ENCODE data around the gene GLIS1. TPM values are rescaled to one million over a fixed set of nuclear protein-coding genes. Genes with fewer than 3 reads are reported as not detected.

The GLIS1 gene
- total and polyA plus RNA-seq, 2 donors (not counting 3 experiments of a cell fraction or from before 2014, with no cell fraction given): not detected

DNA sequence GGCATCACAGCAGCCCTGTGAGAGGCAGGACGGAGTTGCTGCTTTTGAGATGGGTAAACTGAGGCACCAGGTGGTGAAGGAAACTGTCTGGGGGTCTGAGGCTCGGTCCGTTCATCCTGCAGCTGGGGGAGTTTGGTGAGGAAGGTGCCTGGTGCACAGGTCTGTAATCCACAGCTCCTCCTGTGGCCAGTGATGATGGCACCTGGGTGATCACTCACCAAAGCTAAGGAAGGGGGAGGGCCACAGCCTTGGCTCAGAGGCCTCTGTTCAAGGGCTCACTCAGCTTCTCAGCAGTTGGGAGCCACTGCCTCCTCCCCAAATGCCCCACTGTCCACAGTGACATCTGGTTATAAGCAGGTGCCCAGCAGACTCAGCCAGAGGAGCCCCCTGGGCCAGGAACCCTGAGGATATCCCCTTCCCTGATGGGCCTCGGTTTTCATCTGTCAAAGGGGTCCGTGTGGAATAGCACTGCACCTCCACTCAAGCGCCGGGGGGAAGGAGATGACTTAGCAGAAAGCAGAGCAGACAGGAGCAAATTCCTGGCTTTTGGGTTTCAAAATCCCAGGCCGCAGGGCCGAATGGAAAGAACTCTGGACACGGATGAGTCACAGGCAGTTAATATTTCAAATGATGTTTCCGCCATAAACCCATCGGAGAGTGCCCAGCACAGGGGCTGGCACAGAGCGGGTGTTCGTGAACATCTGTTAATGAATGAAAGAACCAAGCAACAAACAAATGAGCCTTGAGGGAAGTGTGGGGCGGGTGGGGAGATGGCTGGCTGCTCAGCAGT lies 197.0 kb downstream of the GLIS1 start:
- H4K20me1 ChIP-seq (replicated peaks; ENCODE audit: control insufficient read depth, extremely low read depth, insufficient read depth, low read length): no peaks in the 10 kb centered on the region
- FAIRE-seq (no peak), DNase-seq (ENCODE audit: low read depth, low spot score) (no peak)
- no TSS peak for BruUV-seq (replicated peaks)
- H3K27me3 ChIP-seq (ENCODE audit: control insufficient read depth in 2 of 2, insufficient read depth in 2 of 2, low read length in 2 of 2): no peaks in the 10 kb centered on the region
- POLR2A ChIA-PET: no interaction called here
- intact Hi-C loops (cut with micrococcal nuclease): no loop called here
- H2AFZ ChIP-seq (ENCODE audit: low read depth, low read length): no peak overlapping the region
- dilution Hi-C loops (cut with MboI; ENCODE audit: extremely low pct_ligation_motif_present, low sequenced_read_pairs): no loop called here
- H3K9me3 ChIP-seq (replicated peaks; ENCODE audit: control insufficient read depth, insufficient read depth, low read length): no peaks in the 10 kb centered on the region
- H3K9ac ChIP-seq (replicated peaks; ENCODE audit: extremely low read depth, insufficient read depth, low read length): no peak overlapping the region
- CTCF ChIA-PET: no interaction called here
- TF ChIP-seq JUN (IDR thresholded peaks at IDR 0.05; ENCODE audit: borderline replicate concordance, insufficient read depth, insufficient read length, low read depth): no peak
- peak in 1 of 2 donors; percentile 10 for TF ChIP-seq CTCF (IDR thresholded peaks at IDR 0.05; ENCODE audit: extremely low read depth in 1 of 2, insufficient read depth in 1 of 2, low read depth in 1 of 2, low read length in 2 of 2)
- TF ChIP-seq FOS (IDR thresholded peaks at IDR 0.05; ENCODE audit: borderline replicate concordance, insufficient read depth, low read length): no peak
- H3K79me2 ChIP-seq (ENCODE audit: control insufficient read depth, insufficient read depth, low read length): no peaks in the 10 kb centered on the region
- H3K9me1 ChIP-seq (replicated peaks; ENCODE audit: control insufficient read depth, extremely low read depth, insufficient read depth, low read length): no peaks in the 10 kb centered on the region
- no peaks in the 10 kb centered on the region for H3K36me3 ChIP-seq (ENCODE audit: control insufficient read depth in 2 of 2, extremely low read depth in 1 of 2, insufficient read depth in 2 of 2, low read length in 2 of 2)
- H3K27ac ChIP-seq (ENCODE audit: insufficient read depth, low read depth, low read length): no peak overlapping the region
- H3K4me2 ChIP-seq (ENCODE audit: insufficient read depth, low read length): no peak overlapping the region
- no peaks in the 10 kb centered on the region for H3K4me1 ChIP-seq (ENCODE audit: control insufficient read depth, extremely low read depth, insufficient read depth, low read length)
- H3K4me3 ChIP-seq (replicated peaks in 1 of 3; ENCODE audit: insufficient read depth in 1 of 3, low read depth in 1 of 3, low read length in 3 of 3): no peak overlapping the region

GRCh38 chr1:53541263-53541625 lies 197.7 kb downstream of the GLIS1 start:
- CTCF ChIA-PET: no interaction called here
- FAIRE-seq (no peak), DNase-seq (ENCODE audit: low read depth, low spot score) (no peak)
- no peak overlapping the region for H3K4me2 ChIP-seq (ENCODE audit: insufficient read depth, low read length)
- TF ChIP-seq EZH2 (IDR thresholded peaks at IDR 0.05; ENCODE audit: borderline replicate concordance, low read depth, low read length, severe bottlenecking) (no peak), POLR2AphosphoS5 (IDR thresholded peaks at IDR 0.05; ENCODE audit: insufficient read depth, low read depth, low read length) (no peak), JUN (IDR thresholded peaks at IDR 0.05; ENCODE audit: borderline replicate concordance, insufficient read depth, insufficient read length, low read depth) (no peak), POLR2A (IDR thresholded peaks at IDR 0.05; ENCODE audit: low read depth, low read length) (no peak), FOS (IDR thresholded peaks at IDR 0.05; ENCODE audit: borderline replicate concordance, insufficient read depth, low read length) (no peak), CTCF (IDR thresholded peaks at IDR 0.05; ENCODE audit: extremely low read depth in 1 of 2, insufficient read depth in 1 of 2, low read depth in 1 of 2, low read length in 2 of 2) (no peak), GATA2 (IDR thresholded peaks at IDR 0.05; ENCODE audit: insufficient read depth, insufficient read length, low read depth, low read length) (no peak), MAX (IDR thresholded peaks at IDR 0.05; ENCODE audit: insufficient read depth, insufficient read length) (no peak), MYC (IDR thresholded peaks at IDR 0.05; ENCODE audit: low read depth, low read length) (no peak)
- no peaks in the 10 kb centered on the region for H4K20me1 ChIP-seq (replicated peaks; ENCODE audit: control insufficient read depth, extremely low read depth, insufficient read depth, low read length)
- no peaks in the 10 kb centered on the region for H3K4me1 ChIP-seq (ENCODE audit: control insufficient read depth, extremely low read depth, insufficient read depth, low read length)
- POLR2A ChIA-PET: no interaction called here
- H3K79me2 ChIP-seq (ENCODE audit: control insufficient read depth, insufficient read depth, low read length): no peaks in the 10 kb centered on the region
- no peaks in the 10 kb centered on the region for H3K27me3 ChIP-seq (ENCODE audit: control insufficient read depth in 2 of 2, insufficient read depth in 2 of 2, low read length in 2 of 2)
- H3K36me3 ChIP-seq (ENCODE audit: control insufficient read depth in 2 of 2, extremely low read depth in 1 of 2, insufficient read depth in 2 of 2, low read length in 2 of 2): no peaks in the 10 kb centered on the region
- intact Hi-C loops (cut with micrococcal nuclease): no loop called here
- no peak overlapping the region for H3K4me3 ChIP-seq (replicated peaks in 1 of 3; ENCODE audit: insufficient read depth in 1 of 3, low read depth in 1 of 3, low read length in 3 of 3)
- no peak overlapping the region for H2AFZ ChIP-seq (ENCODE audit: low read depth, low read length)
- no peaks in the 10 kb centered on the region for H3K9me3 ChIP-seq (replicated peaks; ENCODE audit: control insufficient read depth, insufficient read depth, low read length)
- no TSS peak for BruUV-seq (replicated peaks)
- no peak overlapping the region for H3K27ac ChIP-seq (ENCODE audit: insufficient read depth, low read depth, low read length)
- no peak overlapping the region for H3K9ac ChIP-seq (replicated peaks; ENCODE audit: extremely low read depth, insufficient read depth, low read length)
- dilution Hi-C loops (cut with MboI; ENCODE audit: extremely low pct_ligation_motif_present, low sequenced_read_pairs): no loop called here
- H3K9me1 ChIP-seq (replicated peaks; ENCODE audit: control insufficient read depth, extremely low read depth, insufficient read depth, low read length): no peaks in the 10 kb centered on the region
